ENCODE measurements around the gene CACNA1E.

CACNA1E gene

GRCh38 chr1:181635110-181635509 is 151.8 kb downstream of the CACNA1E start:
- DNase-seq (ENCODE audit: low spot score): no peak

GRCh38 chr1:181637998-181638397 is 154.7 kb downstream of the CACNA1E start:
- DNase-seq (ENCODE audit: low spot score): no peak

- DNase-seq (ENCODE audit: low spot score): no peak
These were observed 157.6 kb downstream of the CACNA1E start for GRCh38 chr1:181640956-181641355.

GRCh38 chr1:181643631-181644030 is 160.3 kb downstream of the CACNA1E start:
- no peak for DNase-seq (ENCODE audit: low spot score)

- no peak for DNase-seq (ENCODE audit: low spot score)
These were observed 161.9 kb downstream of the CACNA1E start for GRCh38 chr1:181645171-181645570.

GRCh38 chr1:181646710-181647109 is 163.4 kb downstream of the CACNA1E start:
- DNase-seq (ENCODE audit: low spot score): peak; percentile 77

GRCh38 chr1:181647314-181648035 is 164.2 kb downstream of the CACNA1E start:
- DNase-seq (ENCODE audit: low spot score): no peak

- no peak for DNase-seq (ENCODE audit: low spot score)
These were observed 168.0 kb downstream of the CACNA1E start for GRCh38 chr1:181651276-181651675.

GRCh38 chr1:181655756-181656155 is 172.4 kb downstream of the CACNA1E start:
- no peak for DNase-seq (ENCODE audit: low spot score)

- DNase-seq (ENCODE audit: low spot score): no peak
These were observed 173.2 kb downstream of the CACNA1E start for GRCh38 chr1:181656491-181656890.

- no peak for DNase-seq (ENCODE audit: low spot score)
These were observed 175.3 kb downstream of the CACNA1E start for GRCh38 chr1:181658581-181658980.

GRCh38 chr1:181659321-181659957 is 176.1 kb downstream of the CACNA1E start:
- no peak for DNase-seq (ENCODE audit: low spot score)

GRCh38 chr1:181660621-181661020 is 177.3 kb downstream of the CACNA1E start:
- DNase-seq (ENCODE audit: low spot score): no peak

GRCh38 chr1:181661569-181661968 is 178.3 kb downstream of the CACNA1E start:
- no peak for DNase-seq (ENCODE audit: low spot score)

- no peak for DNase-seq (ENCODE audit: low spot score)
These were observed 179.3 kb downstream of the CACNA1E start for GRCh38 chr1:181662606-181663005.

GRCh38 chr1:181664543-181664942 is 181.2 kb downstream of the CACNA1E start:
- DNase-seq (ENCODE audit: low spot score): no peak

- no peak for DNase-seq (ENCODE audit: low spot score)
These were observed 185.9 kb downstream of the CACNA1E start for GRCh38 chr1:181669246-181669645.

GRCh38 chr1:181674617-181675016 is 191.3 kb downstream of the CACNA1E start:
- no peak for DNase-seq (ENCODE audit: low spot score)

GRCh38 chr1:181675091-181675917 is 192.0 kb downstream of the CACNA1E start:
- DNase-seq (ENCODE audit: low spot score): no peak

GRCh38 chr1:181675918-181676190 is 192.5 kb downstream of the CACNA1E start:
- DNase-seq (ENCODE audit: low spot score): no peak

GRCh38 chr1:181676269-181676668 is 193.0 kb downstream of the CACNA1E start:
- DNase-seq (ENCODE audit: low spot score): no peak

- no peak for DNase-seq (ENCODE audit: low spot score)
These were observed 197.0 kb downstream of the CACNA1E start for GRCh38 chr1:181680332-181680731.

GRCh38 chr1:181680871-181681270 is 197.6 kb downstream of the CACNA1E start:
- no peak for DNase-seq (ENCODE audit: low spot score)

All from putamen (tissue), 1 donor.